ENCODE data around the gene CTLA4. TPM values are rescaled to one million over a fixed set of nuclear protein-coding genes. Genes with fewer than 3 reads are reported as not detected.
"Not testable (repeated sequence)": the region's sequence is repeated elsewhere in the genome, so short reads cannot be mapped to it uniquely, and the experiment has no call there.

Gene CTLA4
- total and polyA plus RNA-seq, 2 of the 4 experiments (the other 2 are of a cell fraction): not detected

DNA sequence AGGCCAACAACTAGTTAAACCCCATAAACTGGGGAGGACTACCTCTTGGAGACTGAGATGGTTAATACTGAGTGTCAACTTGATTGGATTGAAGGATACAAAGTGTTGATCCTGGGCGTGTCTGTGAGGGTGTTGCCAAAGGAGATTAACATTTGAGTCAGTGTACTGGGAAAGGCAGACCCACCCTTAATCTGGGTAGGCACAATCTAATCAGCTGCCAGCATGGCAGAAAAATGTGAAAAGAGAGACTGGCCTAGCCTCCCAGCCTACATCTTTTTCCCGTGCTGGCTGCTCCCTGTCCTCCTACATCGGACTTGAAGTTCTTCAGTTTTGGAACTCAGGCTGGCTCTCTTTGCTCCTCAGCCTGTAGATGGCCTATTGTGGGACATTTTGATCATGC, 13.6 kb downstream of the CTLA4 start:
- in situ Hi-C loops (cut with MboI; ENCODE audit: low sequenced_read_pairs); H3K56ac ChIP-seq (ENCODE audit: extremely low read depth, insufficient read depth, low read length); H2BK120ac ChIP-seq (ENCODE audit: low read depth, low read length); ATAC-seq (ENCODE audit: low read depth); H2AFZ ChIP-seq (replicated peaks; ENCODE audit: low read length, poor library complexity); H4K5ac ChIP-seq (ENCODE audit: low read depth, low read length); H3K36me3 ChIP-seq (ENCODE audit: control insufficient read depth, insufficient read depth, low read length); DNase-seq; H4K20me1 ChIP-seq (ENCODE audit: insufficient read depth, low read length); H3K9me3 ChIP-seq (ENCODE audit: control insufficient read depth, insufficient read depth, low read length); H4K91ac ChIP-seq (ENCODE audit: insufficient read depth, low read depth, low read length); H3K9me1 ChIP-seq (ENCODE audit: insufficient read depth, low read length); H3K4me1 ChIP-seq (ENCODE audit: control insufficient read depth, insufficient read depth, low read length); H2AK9ac ChIP-seq (replicated peaks; ENCODE audit: low read depth, low read length, poor library complexity); H4K8ac ChIP-seq (ENCODE audit: low read depth in 2 of 2, low read length in 2 of 2); H2BK15ac ChIP-seq (ENCODE audit: low read depth, low read length); H3K4me3 ChIP-seq (ENCODE audit: insufficient read depth, low read depth, low read length); dilution Hi-C loops (cut with HindIII; ENCODE audit: low sequenced_read_pairs, unreplicated experiment); H3K27ac ChIP-seq (ENCODE audit: insufficient read depth, low read length); BruUV-seq (replicated peaks); intact Hi-C loops (cut with micrococcal nuclease); H3K14ac ChIP-seq (replicated peaks; ENCODE audit: low read depth, low read length); H3K79me1 ChIP-seq (ENCODE audit: low read depth in 1 of 2, low read length in 2 of 2); H3K9ac ChIP-seq (ENCODE audit: low read depth, low read length); H2BK20ac ChIP-seq (ENCODE audit: low read depth, low read length); H3K18ac ChIP-seq (ENCODE audit: low read depth, low read length); POLR2A ChIA-PET (ENCODE audit: unreplicated experiment); H2BK5ac ChIP-seq (ENCODE audit: low read depth, low read length, poor library complexity, severe bottlenecking); H2AK5ac ChIP-seq (ENCODE audit: low read depth, low read length); H3K4me2 ChIP-seq (ENCODE audit: low read depth, low read length); H3K23ac ChIP-seq (ENCODE audit: low read depth, low read length); H3K4ac ChIP-seq (ENCODE audit: low read depth, low read length); CTCF ChIA-PET: not testable (repeated sequence)
- H3K27me3 ChIP-seq (ENCODE audit: control insufficient read depth, insufficient read depth, low read length): peaks cover 34% of the 10 kb centered on the region
- 71% methylated on average over 1 of the region's 3 CpGs; no CpG with 5 or more reads in 1 of the 2 experiments for WGBS, 2 experiments (ENCODE audit: extremely low coverage in 2 of 2, insufficient read length in 1 of 2)
